HCT116 (cell line): ENCODE results near the gene CDX1.

Experiments
- CTCF ChIP-seq, 3 experiments: fragments of 200-600 bp in 1 of 3; sonication (generic) in 1 of 3; IDR thresholded peaks in 2 of 3; conservative IDR thresholded peaks in 1 of 3; 2 replicates each; pipeline ENCODE4 v1.5.1; 2012 to 2017; ENCODE audit warnings: low read depth in 2 of 3, low read length in 2 of 3, antibody characterized with exemption in 1 of 3, borderline replicate concordance in 1 of 3, control low read depth in 1 of 3, mild to moderate bottlenecking in 1 of 3, mixed read lengths in 1 of 3, mixed run types in 1 of 3, moderate library complexity in 1 of 3; ENCODE audit not compliant: insufficient read depth in 1 of 3
- EZH2 ChIP-seq: fragments of 200-600 bp; sonication (generic); IDR thresholded peaks from 2 replicates; pipeline ENCODE4 v1.6.1; 2017; ENCODE audit warnings: antibody characterized with exemption, mixed run types
- POLR2A ChIP-seq: IDR thresholded peaks from 2 replicates; pipeline ENCODE4 v1.7.0; 2011; ENCODE audit warnings: borderline replicate concordance; ENCODE audit not compliant: insufficient read depth, insufficient read length; ENCODE audit errors: extremely low read depth

- no peak for TF ChIP-seq POLR2A
- TF ChIP-seq CTCF (IDR thresholded peaks at IDR 0.05 in 2 of 3, conservative IDR thresholded peaks at IDR 0.05 in 1 of 3; ENCODE audit: borderline replicate concordance in 1 of 3, insufficient read depth in 1 of 3, low read depth in 2 of 3, low read length in 2 of 3): no peak
- TF ChIP-seq EZH2: no peak
Measured at GRCh38 chr5:150153483-150153882, 13.1 kb upstream of the CDX1 start.
